ENCODE measurements around the gene FGF12. TPM values are rescaled to one million over a fixed set of nuclear protein-coding genes. Genes with fewer than 3 reads are reported as not detected.

The FGF12 gene
- total and polyA plus RNA-seq, 4 donors: 34.1 to 113 (median 78.0) TPM

- Histone ChIP-seq H3K27me3 (ENCODE audit: control insufficient read depth, insufficient read depth, low read length) (no peaks in the 10 kb centered on the region), H3K27ac (ENCODE audit: low read depth, low read length) (no peak overlapping the region), H3K4me1 (ENCODE audit: control insufficient read depth, insufficient read depth, low read length) (no peaks in the 10 kb centered on the region), H3K36me3 (ENCODE audit: control insufficient read depth, insufficient read depth, low read length) (no peaks in the 10 kb centered on the region), H3K9me3 (ENCODE audit: control insufficient read depth, insufficient read depth, low read length) (no peaks in the 10 kb centered on the region), H3K4me3 (ENCODE audit: low read depth, low read length) (no peak overlapping the region)
- DNase-seq (ENCODE audit: low read depth in 4 of 6, low spot score in 6 of 6): no peak
- no CpG with 5 or more reads among the region's 1 CpG for WGBS (ENCODE audit: insufficient coverage)
Measured at GRCh38 chr3:192161661-192162060, 565.7 kb downstream of the FGF12 start.

GRCh38 chr3:192156382-192156781 is 571.0 kb downstream of the FGF12 start:
- Histone ChIP-seq H3K9me3 (ENCODE audit: control insufficient read depth, insufficient read depth, low read length) (no peaks in the 10 kb centered on the region), H3K27ac (ENCODE audit: low read depth, low read length) (no peak overlapping the region)
- WGBS (ENCODE audit: insufficient coverage): no CpG with 5 or more reads among the region's 1 CpG

GRCh38 chr3:192155194-192155593 is 572.1 kb downstream of the FGF12 start:
- Histone ChIP-seq H3K27ac (ENCODE audit: low read depth, low read length) (no peak overlapping the region), H3K36me3 (ENCODE audit: control insufficient read depth, insufficient read depth, low read length) (no peaks in the 10 kb centered on the region), H3K4me3 (ENCODE audit: low read depth, low read length) (no peak overlapping the region), H3K9me3 (ENCODE audit: control insufficient read depth, insufficient read depth, low read length) (no peaks in the 10 kb centered on the region), H3K4me1 (ENCODE audit: control insufficient read depth, insufficient read depth, low read length) (no peaks in the 10 kb centered on the region), H3K27me3 (ENCODE audit: control insufficient read depth, insufficient read depth, low read length) (no peaks in the 10 kb centered on the region)
- no peak for DNase-seq (ENCODE audit: low read depth in 4 of 6, low spot score in 6 of 6)
- no CpG with 5 or more reads among the region's 9 CpGs for WGBS (ENCODE audit: insufficient coverage)

More at GRCh38 chr3:192156382-192156781, 571.0 kb downstream of the FGF12 start:
- H3K36me3 ChIP-seq (ENCODE audit: control insufficient read depth, insufficient read depth, low read length): no peaks in the 10 kb centered on the region
- peak in 1 of 6 donors; percentile 17 for DNase-seq (ENCODE audit: low read depth in 4 of 6, low spot score in 6 of 6)
- H3K4me1 ChIP-seq (ENCODE audit: control insufficient read depth, insufficient read depth, low read length): no peaks in the 10 kb centered on the region
- H3K27me3 ChIP-seq (ENCODE audit: control insufficient read depth, insufficient read depth, low read length): no peaks in the 10 kb centered on the region
- no peak overlapping the region for H3K4me3 ChIP-seq (ENCODE audit: low read depth, low read length)

- no peaks in the 10 kb centered on the region for H3K36me3 ChIP-seq (ENCODE audit: control insufficient read depth, insufficient read depth, low read length)
- DNase-seq (ENCODE audit: low read depth in 4 of 6, low spot score in 6 of 6): no peak
- H3K4me3 ChIP-seq (ENCODE audit: low read depth, low read length): no peak overlapping the region
- no peak overlapping the region for H3K27ac ChIP-seq (ENCODE audit: low read depth, low read length)
- H3K4me1 ChIP-seq (ENCODE audit: control insufficient read depth, insufficient read depth, low read length): no peaks in the 10 kb centered on the region
- no CpG with 5 or more reads among the region's 4 CpGs for WGBS (ENCODE audit: insufficient coverage)
- H3K9me3 ChIP-seq (ENCODE audit: control insufficient read depth, insufficient read depth, low read length): no peaks in the 10 kb centered on the region
- H3K27me3 ChIP-seq (ENCODE audit: control insufficient read depth, insufficient read depth, low read length): no peaks in the 10 kb centered on the region
Measured at GRCh38 chr3:192133271-192133670, 594.1 kb downstream of the FGF12 start.

- Histone ChIP-seq H3K27ac (ENCODE audit: low read depth, low read length) (no peak overlapping the region), H3K4me3 (ENCODE audit: low read depth, low read length) (no peak overlapping the region), H3K27me3 (ENCODE audit: control insufficient read depth, insufficient read depth, low read length) (no peaks in the 10 kb centered on the region), H3K9me3 (ENCODE audit: control insufficient read depth, insufficient read depth, low read length) (no peaks in the 10 kb centered on the region), H3K36me3 (ENCODE audit: control insufficient read depth, insufficient read depth, low read length) (no peaks in the 10 kb centered on the region), H3K4me1 (ENCODE audit: control insufficient read depth, insufficient read depth, low read length) (no peaks in the 10 kb centered on the region)
- DNase-seq (ENCODE audit: low read depth in 4 of 6, low spot score in 6 of 6): peak in 2 of 6 donors; percentile 41 to 68
- 60% methylated on average over 1 of the region's 4 CpGs for WGBS (ENCODE audit: insufficient coverage)
Measured at GRCh38 chr3:192130534-192131132, 596.7 kb downstream of the FGF12 start.

- no peaks in the 10 kb centered on the region for H3K27me3 ChIP-seq (ENCODE audit: control insufficient read depth, insufficient read depth, low read length)
- H3K4me1 ChIP-seq (ENCODE audit: control insufficient read depth, insufficient read depth, low read length): no peaks in the 10 kb centered on the region
- peak in 1 of 6 donors; percentile 39 for DNase-seq (ENCODE audit: low read depth in 4 of 6, low spot score in 6 of 6)
- WGBS (ENCODE audit: insufficient coverage): no CpG with 5 or more reads among the region's 1 CpG
- H3K9me3 ChIP-seq (ENCODE audit: control insufficient read depth, insufficient read depth, low read length): no peaks in the 10 kb centered on the region
- no peaks in the 10 kb centered on the region for H3K36me3 ChIP-seq (ENCODE audit: control insufficient read depth, insufficient read depth, low read length)
- H3K27ac ChIP-seq (ENCODE audit: low read depth, low read length): no peak overlapping the region
- H3K4me3 ChIP-seq (ENCODE audit: low read depth, low read length): no peak overlapping the region
Measured at GRCh38 chr3:192129586-192129985, 597.8 kb downstream of the FGF12 start.

- H3K4me3 ChIP-seq (ENCODE audit: low read depth, low read length): no peak overlapping the region
- no peak overlapping the region for H3K27ac ChIP-seq (ENCODE audit: low read depth, low read length)
- no peak for DNase-seq (ENCODE audit: low read depth in 4 of 6, low spot score in 6 of 6)
- H3K36me3 ChIP-seq (ENCODE audit: control insufficient read depth, insufficient read depth, low read length): no peaks in the 10 kb centered on the region
- H3K27me3 ChIP-seq (ENCODE audit: control insufficient read depth, insufficient read depth, low read length): no peaks in the 10 kb centered on the region
- H3K9me3 ChIP-seq (ENCODE audit: control insufficient read depth, insufficient read depth, low read length): no peaks in the 10 kb centered on the region
- H3K4me1 ChIP-seq (ENCODE audit: control insufficient read depth, insufficient read depth, low read length): no peaks in the 10 kb centered on the region
- WGBS (ENCODE audit: insufficient coverage): 100% methylated on average over 1 of the region's 4 CpGs
Measured at GRCh38 chr3:192128922-192129321, 598.4 kb downstream of the FGF12 start.

GRCh38 chr3:192128060-192128459 is 599.3 kb downstream of the FGF12 start:
- Histone ChIP-seq H3K4me3 (ENCODE audit: low read depth, low read length) (no peak overlapping the region), H3K27me3 (ENCODE audit: control insufficient read depth, insufficient read depth, low read length) (no peaks in the 10 kb centered on the region), H3K4me1 (ENCODE audit: control insufficient read depth, insufficient read depth, low read length) (no peaks in the 10 kb centered on the region), H3K27ac (ENCODE audit: low read depth, low read length) (no peak overlapping the region), H3K36me3 (ENCODE audit: control insufficient read depth, insufficient read depth, low read length) (no peaks in the 10 kb centered on the region), H3K9me3 (ENCODE audit: control insufficient read depth, insufficient read depth, low read length) (no peaks in the 10 kb centered on the region)
- peak in 1 of 6 donors; percentile 21 for DNase-seq (ENCODE audit: low read depth in 4 of 6, low spot score in 6 of 6)
- no CpG with 5 or more reads among the region's 4 CpGs for WGBS (ENCODE audit: insufficient coverage)

GRCh38 chr3:192122832-192123594 is 604.3 kb downstream of the FGF12 start:
- H3K27me3 ChIP-seq (ENCODE audit: control insufficient read depth, insufficient read depth, low read length): no peaks in the 10 kb centered on the region
- DNase-seq (ENCODE audit: low read depth in 4 of 6, low spot score in 6 of 6): no peak
- no peaks in the 10 kb centered on the region for H3K36me3 ChIP-seq (ENCODE audit: control insufficient read depth, insufficient read depth, low read length)
- no peaks in the 10 kb centered on the region for H3K4me1 ChIP-seq (ENCODE audit: control insufficient read depth, insufficient read depth, low read length)
- WGBS (ENCODE audit: insufficient coverage): 75% methylated on average over 11 of the region's 13 CpGs
- no peaks in the 10 kb centered on the region for H3K9me3 ChIP-seq (ENCODE audit: control insufficient read depth, insufficient read depth, low read length)
- no peak overlapping the region for H3K4me3 ChIP-seq (ENCODE audit: low read depth, low read length)
- no peak overlapping the region for H3K27ac ChIP-seq (ENCODE audit: low read depth, low read length)

- H3K4me1 ChIP-seq (ENCODE audit: control insufficient read depth, insufficient read depth, low read length): no peaks in the 10 kb centered on the region
- no peak overlapping the region for H3K4me3 ChIP-seq (ENCODE audit: low read depth, low read length)
- H3K27ac ChIP-seq (ENCODE audit: low read depth, low read length): no peak overlapping the region
- H3K9me3 ChIP-seq (ENCODE audit: control insufficient read depth, insufficient read depth, low read length): no peaks in the 10 kb centered on the region
- H3K27me3 ChIP-seq (ENCODE audit: control insufficient read depth, insufficient read depth, low read length): no peaks in the 10 kb centered on the region
- no peak for DNase-seq (ENCODE audit: low read depth in 4 of 6, low spot score in 6 of 6)
- H3K36me3 ChIP-seq (ENCODE audit: control insufficient read depth, insufficient read depth, low read length): no peaks in the 10 kb centered on the region
- no CpG with 5 or more reads among the region's 3 CpGs for WGBS (ENCODE audit: insufficient coverage)
Measured at GRCh38 chr3:192121923-192122322, 605.4 kb downstream of the FGF12 start.
